HepG2 (cell line): ENCODE data around the gene DHRS12. TPM values are rescaled to one million over a fixed set of nuclear protein-coding genes. Genes with fewer than 3 reads are reported as not detected.

Experiments
- ATAC-seq: fragments of 200-7000 bp; cut with Tn5 transposase; 3 replicates; pipeline ENCODE4 v1.9.1; 2020; ENCODE audit warnings: mild to moderate bottlenecking, moderate library complexity
- BruUV-seq: library from RNA; stranded (reverse); fragments of 400-500 nt; replicated peaks from 2 replicates; lab custom pipeline; 2021; lab: Mats Ljungman, UMichigan
- CTCF ChIA-PET: fragments of 300-600 bp; formaldehyde crosslinking; extraction: SDS; loops from one replicate; lab custom pipeline; 2021; ENCODE audit warnings: low total read pairs, inconsistent platforms, low intra/inter-chr PET ratio; lab: Yijun Ruan, JAX
- POLR2A ChIA-PET: fragments of 350-600 bp; sonication (Branson Sonifier 250); formaldehyde crosslinking; loops from one replicate; lab custom pipeline; 2020; ENCODE audit warnings: antibody characterized with exemption, inconsistent platforms; lab: Yijun Ruan, JAX
- DNase-seq: peaks from one replicate; pipeline ENCODE4 v3.0.0-alpha.2; 2015; ENCODE audit warnings: low spot score
- FAIRE-seq: peaks from 3 replicates; lab custom pipeline; 2011; peaks lifted over from hg19 to GRCh38; lab: Jason Lieb, UNC
- H2AFZ ChIP-seq: one replicate; pipeline ENCODE4 v1.6.1; 2011; ENCODE audit warnings: low read length, inconsistent platforms
- H3K27ac ChIP-seq: fragments of 300-600 bp; 3 replicates; pipeline ENCODE4 v1.8.0; 2011; ENCODE audit warnings: mixed run types, mild to moderate bottlenecking, mixed read lengths, low read length, inconsistent platforms; ENCODE audit not compliant: insufficient read depth; ENCODE audit errors: extremely low read length
- H3K27me3 ChIP-seq, 2 experiments: fragments of 200-600 bp in 1 of 2; 2 replicates in 1 of 2; 3 replicates in 1 of 2; pipeline versions ENCODE4 v1.6.0 to v1.8.0; 2011; ENCODE audit warnings: low read length in 2 of 2, mild to moderate bottlenecking in 2 of 2, moderate library complexity in 2 of 2, inconsistent platforms in 1 of 2; ENCODE audit not compliant: insufficient read depth in 2 of 2, control insufficient read depth in 1 of 2
- H3K36me3 ChIP-seq, 2 experiments: fragments of 200-600 bp in 1 of 2; replicated peaks in 1 of 2; 2 replicates in 1 of 2; 3 replicates in 1 of 2; pipeline versions ENCODE4 v1.5.1 to v1.8.0; 2011; ENCODE audit warnings: low read length in 2 of 2, inconsistent platforms in 1 of 2; ENCODE audit not compliant: insufficient read depth in 2 of 2, control insufficient read depth in 1 of 2
- H3K4me1 ChIP-seq: 2 replicates; pipeline ENCODE4 v1.5.1; 2012; ENCODE audit warnings: low read length, inconsistent platforms; ENCODE audit not compliant: insufficient read depth
- H3K4me2 ChIP-seq: 2 replicates; pipeline ENCODE4 v1.6.0; 2011; ENCODE audit warnings: low read depth, low read length, inconsistent platforms
- H3K4me3 ChIP-seq, 3 experiments: fragments of 200-600 bp in 1 of 3; sonication (generic), shearing (Covaris generic) in 1 of 3; replicated peaks in 1 of 3; 2 replicates each; pipeline ENCODE4 v1.5.1; 2011 to 2016; ENCODE audit warnings: low read length in 3 of 3, inconsistent platforms in 2 of 3, low read depth in 2 of 3, mild to moderate bottlenecking in 2 of 3, control low read depth in 1 of 3, mixed read lengths in 1 of 3; ENCODE audit not compliant: insufficient read depth in 1 of 3
- H3K79me2 ChIP-seq: one replicate; pipeline ENCODE4 v1.6.1; 2011; ENCODE audit warnings: low read length, inconsistent platforms; ENCODE audit not compliant: insufficient read depth
- H3K9ac ChIP-seq: 2 replicates; pipeline ENCODE4 v1.6.0; 2011; ENCODE audit warnings: mild to moderate bottlenecking, low read depth, low read length, inconsistent platforms; ENCODE audit not compliant: insufficient read depth
- H3K9me3 ChIP-seq: 2 replicates; pipeline ENCODE4 v1.5.1; 2012; ENCODE audit warnings: mild to moderate bottlenecking, low read length
- H4K20me1 ChIP-seq: 2 replicates; pipeline ENCODE4 v1.6.0; 2011; ENCODE audit warnings: inconsistent platforms, mild to moderate bottlenecking, low read length, moderate library complexity; ENCODE audit not compliant: insufficient read depth
- CREB1 ChIP-seq, 2 experiments: fragments of 450-650 bp in 1 of 2; IDR thresholded peaks; 2 replicates each; pipeline ENCODE4 v1.6.1; 2016 to 2017; ENCODE audit warnings: control low read depth in 1 of 2, mild to moderate bottlenecking in 1 of 2, missing compliant biosample characterization in 1 of 2, missing genetic modification characterization in 1 of 2
- CREBL2 ChIP-seq: sonication (generic); formaldehyde crosslinking; IDR thresholded peaks from 2 replicates; pipeline ENCODE4 v1.8.1; 2023; ENCODE audit warnings: missing genetic modification reagents, mild to moderate bottlenecking, borderline replicate concordance
- DZIP1 ChIP-seq: sonication (generic); formaldehyde crosslinking; IDR thresholded peaks from 2 replicates; pipeline ENCODE4 v1.5.0; 2020; ENCODE audit warnings: mild to moderate bottlenecking, missing genetic modification reagents
- HNRNPH1 ChIP-seq: fragments of 200-400 bp; formaldehyde crosslinking; optimal IDR thresholded peaks from 2 replicates; pipeline ENCODE3; 2017; ENCODE audit warnings: mild to moderate bottlenecking, low read depth, low read length
- KLF9 ChIP-seq: IDR thresholded peaks from 2 replicates; pipeline ENCODE4 v1.6.1; 2016; ENCODE audit warnings: low read depth
- SPEN ChIP-seq: sonication (generic); formaldehyde crosslinking; IDR thresholded peaks from 2 replicates; pipeline ENCODE4 v1.5.1; 2020; ENCODE audit warnings: low read depth, mild to moderate bottlenecking, missing genetic modification reagents
- SRF ChIP-seq: IDR thresholded peaks from 2 replicates; pipeline ENCODE4 v1.6.1; 2011; ENCODE audit warnings: mild to moderate bottlenecking, low read depth, low read length, moderate library complexity
- YEATS4 ChIP-seq: sonication (generic); formaldehyde crosslinking; IDR thresholded peaks from 2 replicates; pipeline ENCODE4 v1.4.0; 2020; ENCODE audit warnings: missing genetic modification reagents, borderline replicate concordance
- ZBTB20 ChIP-seq: sonication (generic); formaldehyde crosslinking; IDR thresholded peaks from 2 replicates; pipeline ENCODE4 v1.8.1; 2023; ENCODE audit warnings: missing genetic modification reagents, low read depth, mild to moderate bottlenecking, borderline replicate concordance
- ZMYM3 ChIP-seq: sonication (generic); formaldehyde crosslinking; IDR thresholded peaks from 2 replicates; pipeline ENCODE4 v1.5.1; 2020; ENCODE audit warnings: mild to moderate bottlenecking, missing genetic modification reagents
- ZNF335 ChIP-seq: sonication (generic); formaldehyde crosslinking; IDR thresholded peaks from 2 replicates; pipeline ENCODE4 v1.4.0; 2020; ENCODE audit warnings: missing genetic modification reagents
- ZNF772 ChIP-seq: sonication (generic); formaldehyde crosslinking; IDR thresholded peaks from 2 replicates; pipeline ENCODE4 v1.5.0; 2020; ENCODE audit warnings: mild to moderate bottlenecking, missing genetic modification reagents
- ZNF879 ChIP-seq: sonication (generic); formaldehyde crosslinking; IDR thresholded peaks from 2 replicates; pipeline ENCODE4 v1.8.1; 2023; ENCODE audit warnings: missing genetic modification reagents
- in situ Hi-C: cut with HindIII; loops from 2 replicates; pipeline ENCODE4 v1.10.0; 2017; ENCODE audit warnings: low pct_unique_long_range_greater_than_20kb; ENCODE audit not compliant: extremely low pct_ligation_motif_present
- intact Hi-C: fragments of 100-400 bp; cut with micrococcal nuclease; formaldehyde crosslinking; loops from one replicate; pipeline ENCODE4 v1.10.0; 2022; ENCODE audit not compliant: unreplicated experiment
- polyA plus RNA-seq, 8 experiments: library from polyadenylated mRNA; depleted of rRNA in 3 of 8; stranded (reverse) in 7 of 8; unstranded in 1 of 8; fragments of >200 nt; fragmentation: Illumina TruSeq in 4 of 8; extraction: Trizol in 4 of 8; gene quantifications; 2 replicates each; pipeline versions ENCODE4 v1.2.1 to v1.2.3, GENCODE V29; 2011 to 2016; ENCODE audit warnings: low read depth in 4 of 8, missing spikeins in 1 of 8, mixed read lengths in 1 of 8; ENCODE audit not compliant: insufficient read depth in 1 of 8
- total RNA-seq, 5 experiments: library from RNA; depleted of rRNA; stranded (reverse); fragments of >200 nt; fragmentation: Illumina TruSeq; extraction: Trizol; gene quantifications; 2 replicates each; pipeline ENCODE4 v1.2.3, GENCODE V29; 2016; ENCODE audit warnings: low read depth in 1 of 5

Gene DHRS12
- total and polyA plus RNA-seq, 2 of the 13 experiments (the other 11 are each of a cell fraction or from before 2014, with no cell fraction given), result 7.2 to 8.4 TPM

- ATAC-seq (no peak), FAIRE-seq (no peak), DNase-seq (no peak)
- H4K20me1 ChIP-seq, result no peaks in the 10 kb centered on the region
- H3K79me2 ChIP-seq, result no peaks in the 10 kb centered on the region
- in situ Hi-C loops (no loop called here), intact Hi-C loops (no loop called here)
- no peak overlapping the region for H2AFZ ChIP-seq
- H3K27me3 ChIP-seq, result no peaks in the 10 kb centered on the region
- no peak overlapping the region for H3K4me2 ChIP-seq
- CTCF ChIA-PET, result no interaction called here
- H3K27ac ChIP-seq, result no peak overlapping the region
- no peak overlapping the region for H3K9ac ChIP-seq
- peaks cover 15% of the 10 kb centered on the region for H3K4me1 ChIP-seq
- no peaks in the 10 kb centered on the region for H3K9me3 ChIP-seq
- no peaks in the 10 kb centered on the region for H3K36me3 ChIP-seq
- no peak overlapping the region for H3K4me3 ChIP-seq
- POLR2A ChIA-PET, result no interaction called here
- BruUV-seq, result no TSS peak
- TF ChIP-seq CREBL2 (CRISPR knock-in tag), result no peak
- TF ChIP-seq SPEN, result no peak
- no peak for TF ChIP-seq KLF9
- TF ChIP-seq YEATS4 (CRISPR knock-in tag), result no peak
- no peak for TF ChIP-seq SRF
- TF ChIP-seq ZMYM3 (CRISPR knock-in tag), result no peak
- no peak for TF ChIP-seq ZNF335 (CRISPR knock-in tag)
- no peak for TF ChIP-seq DZIP1 (CRISPR knock-in tag)
- TF ChIP-seq ZNF772 (CRISPR knock-in tag), result no peak
- no peak for TF ChIP-seq CREB1 (IDR thresholded peaks at IDR 0.05)
- no peak for TF ChIP-seq CREB1 (CRISPR knock-in tag; IDR thresholded peaks at IDR 0.05)
- TF ChIP-seq ZBTB20 (CRISPR knock-in tag), result no peak
- TF ChIP-seq ZNF879 (CRISPR knock-in tag), result no peak
- TF ChIP-seq HNRNPH1, result no peak
Measured at GRCh38 chr13:51808811-51809210, 4.8 kb upstream of the DHRS12 start.
